ENCODE data around the gene PRR13. TPM values are rescaled to one million over a fixed set of nuclear protein-coding genes. Genes with fewer than 3 reads are reported as not detected.

Gene PRR13
- total and polyA plus RNA-seq, 9 of the 15 experiments (the other 6 are each of a cell fraction or from before 2014, with no cell fraction given) = 117 to 835 (median 285) TPM

DNA sequence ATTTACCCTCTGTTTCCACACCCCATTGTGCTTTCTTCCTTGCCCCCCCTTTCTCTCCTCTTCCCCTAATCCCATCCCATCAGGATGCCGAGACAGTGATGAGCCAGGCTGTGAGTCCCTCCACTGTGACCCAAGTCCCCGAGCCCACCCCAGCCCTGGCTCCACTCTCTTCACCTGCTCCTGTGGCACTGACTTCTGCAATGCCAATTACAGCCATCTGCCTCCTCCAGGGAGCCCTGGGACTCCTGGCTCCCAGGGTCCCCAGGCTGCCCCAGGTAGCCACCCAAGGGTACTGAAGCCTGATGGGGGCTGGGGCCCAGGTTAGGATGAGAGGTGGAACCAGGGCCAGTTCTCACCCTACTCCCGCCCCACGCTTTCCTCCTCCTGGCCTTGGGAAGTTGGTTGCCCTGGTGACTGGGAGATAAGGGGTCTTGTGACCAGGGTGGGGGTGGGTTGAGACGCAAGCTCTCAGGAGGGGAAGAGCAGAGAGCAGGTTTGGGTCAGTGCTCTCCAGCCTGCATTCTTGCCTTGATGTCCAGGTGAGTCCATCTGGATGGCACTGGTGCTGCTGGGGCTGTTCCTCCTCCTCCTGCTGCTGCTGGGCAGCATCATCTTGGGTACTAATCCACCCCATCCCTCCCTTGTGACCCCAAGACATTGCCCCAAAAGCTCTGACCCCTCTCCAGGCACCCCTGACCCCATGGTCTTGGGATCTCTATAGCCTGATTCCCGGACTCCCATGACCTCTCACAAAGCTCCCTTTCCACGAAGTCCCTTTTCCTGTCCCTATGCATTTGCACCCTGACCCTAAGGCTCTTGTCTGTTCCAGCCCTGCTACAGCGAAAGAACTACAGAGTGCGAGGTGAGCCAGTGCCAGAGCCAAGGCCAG, 16.7 kb upstream of the PRR13 start (continued):
- TF ChIP-seq BDP1 (IDR thresholded peaks at IDR 0.05; ENCODE audit: insufficient read depth, insufficient read length) = no peak
- no peak for TF ChIP-seq SRSF3 (IDR thresholded peaks at IDR 0.05; ENCODE audit: insufficient read depth, low read length)
- peak in 1 of 2 experiments; percentile 87; a peak in 2 of 4 replicates for TF ChIP-seq RCOR1 (IDR thresholded peaks at IDR 0.05; ENCODE audit: borderline replicate concordance in 1 of 2, low read depth in 2 of 2, low read length in 2 of 2)
- TF ChIP-seq ZNF76 (CRISPR knock-in tag; IDR thresholded peaks at IDR 0.05; ENCODE audit: borderline replicate concordance) = 0 out of 2 replicates have a peak, but pooled peaks have one; percentile 16
- TF ChIP-seq STAG1 (CRISPR knock-in tag; IDR thresholded peaks at IDR 0.05; ENCODE audit: borderline replicate concordance) = no peak
- no peak for TF ChIP-seq POLR2AphosphoS5 (IDR thresholded peaks at IDR 0.05; ENCODE audit: control insufficient read depth, insufficient read depth, low read depth, low read length)
- TF ChIP-seq BRCA1 (IDR thresholded peaks at IDR 0.05) = no peak
- no peak for TF ChIP-seq BRCA1 (CRISPR knock-in tag; IDR thresholded peaks at IDR 0.05)
- TF ChIP-seq ILK (tag; IDR thresholded peaks at IDR 0.05; ENCODE audit: borderline replicate concordance, low read depth) = no peak
- TF ChIP-seq YY1 (IDR thresholded peaks at IDR 0.05; ENCODE audit: borderline replicate concordance in 1 of 3, control insufficient read depth in 1 of 3, extremely low read depth in 1 of 3, insufficient read depth in 3 of 3, insufficient read length in 1 of 3, insufficient replicate concordance in 2 of 3, low read depth in 1 of 3, low read length in 2 of 3) = no peak
- TF ChIP-seq, protein P1, sequence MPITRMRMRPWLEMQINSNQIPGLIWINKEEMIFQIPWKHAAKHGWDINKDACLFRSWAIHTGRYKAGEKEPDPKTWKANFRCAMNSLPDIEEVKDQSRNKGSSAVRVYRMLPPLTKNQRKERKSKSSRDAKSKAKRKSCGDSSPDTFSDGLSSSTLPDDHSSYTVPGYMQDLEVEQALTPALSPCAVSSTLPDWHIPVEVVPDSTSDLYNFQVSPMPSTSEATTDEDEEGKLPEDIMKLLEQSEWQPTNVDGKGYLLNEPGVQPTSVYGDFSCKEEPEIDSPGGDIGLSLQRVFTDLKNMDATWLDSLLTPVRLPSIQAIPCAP (CRISPR knock-in tag; IDR thresholded peaks at IDR 0.05; ENCODE audit: borderline replicate concordance) = no peak
- no peak for TF ChIP-seq NR4A1 (CRISPR knock-in tag; IDR thresholded peaks at IDR 0.05)
- TF ChIP-seq NR4A1 (tag; IDR thresholded peaks at IDR 0.05) = no peak
- TF ChIP-seq NELFE (IDR thresholded peaks at IDR 0.05; ENCODE audit: insufficient read depth, insufficient read length) = no peak
- TF ChIP-seq, protein P2, sequence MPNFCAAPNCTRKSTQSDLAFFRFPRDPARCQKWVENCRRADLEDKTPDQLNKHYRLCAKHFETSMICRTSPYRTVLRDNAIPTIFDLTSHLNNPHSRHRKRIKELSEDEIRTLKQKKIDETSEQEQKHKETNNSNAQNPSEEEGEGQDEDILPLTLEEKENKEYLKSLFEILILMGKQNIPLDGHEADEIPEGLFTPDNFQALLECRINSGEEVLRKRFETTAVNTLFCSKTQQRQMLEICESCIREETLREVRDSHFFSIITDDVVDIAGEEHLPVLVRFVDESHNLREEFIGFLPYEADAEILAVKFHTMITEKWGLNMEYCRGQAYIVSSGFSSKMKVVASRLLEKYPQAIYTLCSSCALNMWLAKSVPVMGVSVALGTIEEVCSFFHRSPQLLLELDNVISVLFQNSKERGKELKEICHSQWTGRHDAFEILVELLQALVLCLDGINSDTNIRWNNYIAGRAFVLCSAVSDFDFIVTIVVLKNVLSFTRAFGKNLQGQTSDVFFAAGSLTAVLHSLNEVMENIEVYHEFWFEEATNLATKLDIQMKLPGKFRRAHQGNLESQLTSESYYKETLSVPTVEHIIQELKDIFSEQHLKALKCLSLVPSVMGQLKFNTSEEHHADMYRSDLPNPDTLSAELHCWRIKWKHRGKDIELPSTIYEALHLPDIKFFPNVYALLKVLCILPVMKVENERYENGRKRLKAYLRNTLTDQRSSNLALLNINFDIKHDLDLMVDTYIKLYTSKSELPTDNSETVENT (CRISPR knock-in tag; IDR thresholded peaks at IDR 0.05) = no peak
- TF ChIP-seq PTBP1 (IDR thresholded peaks at IDR 0.05; ENCODE audit: low read depth, low read length) = no peak
- TF ChIP-seq EP400 (IDR thresholded peaks at IDR 0.05) = no peak
- no peak for TF ChIP-seq POLR3A (IDR thresholded peaks at IDR 0.05; ENCODE audit: borderline replicate concordance, extremely low read depth, insufficient read depth, insufficient read length)
- no peak for TF ChIP-seq NFE2 (IDR thresholded peaks at IDR 0.05; ENCODE audit: low read depth)
- TF ChIP-seq SLC30A9 (CRISPR knock-in tag; IDR thresholded peaks at IDR 0.05) = no peak

All from K562 (cell line).